Activated CD4-positive, alpha-beta memory T cell treated with anti-CD3 and anti-CD28 coated beads, Interleukin-2, amount 10 ng/mL, durations not matched to agents 7 days and 5 days (primary cell): Measurements from ENCODE around the gene TRRAP. TPM values are rescaled to one million over a fixed set of nuclear protein-coding genes. Genes with fewer than 3 reads are reported as not detected.

Source experiments
- CTCF ChIA-PET: fragments of 350-600 bp; sonication (Branson Sonifier 250); formaldehyde crosslinking; loops from one replicate; lab custom pipeline; 2021; ENCODE audit warnings: antibody characterized with exemption, inconsistent platforms; lab: Charles Lee
- POLR2A ChIA-PET: fragments of 350-600 bp; sonication (Branson Sonifier 250); formaldehyde crosslinking; loops from one replicate; lab custom pipeline; 2021; ENCODE audit warnings: antibody characterized with exemption; lab: Charles Lee
- DNase-seq: peaks from one replicate; pipeline ENCODE4 v3.0.0-alpha.2; 2020
- H3K27ac Mint-ChIP-seq: one replicate; pipeline ENCODE4 v1.8.0; 2021; ENCODE audit warnings: mild to moderate bottlenecking, mixed read lengths
- H3K27me3 Mint-ChIP-seq: one replicate; pipeline ENCODE4 v1.8.0; 2021; ENCODE audit warnings: mixed read lengths
- H3K36me3 Mint-ChIP-seq: one replicate; pipeline ENCODE4 v1.8.0; 2021; ENCODE audit warnings: low read depth, mixed read lengths
- H3K4me1 Mint-ChIP-seq: one replicate; pipeline ENCODE4 v1.8.0; 2021; ENCODE audit warnings: mixed read lengths
- H3K4me3 Mint-ChIP-seq: one replicate; pipeline ENCODE4 v1.8.0; 2021; ENCODE audit warnings: mild to moderate bottlenecking, mixed read lengths
- H3K9me3 Mint-ChIP-seq: one replicate; pipeline ENCODE4 v1.8.0; 2021; ENCODE audit warnings: mixed read lengths
- total RNA-seq, 2 experiments: library from RNA; stranded (reverse); gene quantifications; one replicate each; pipeline ENCODE4 v1.2.3, GENCODE V29; 2021

The TRRAP gene
- total RNA-seq, 2 experiments from 2014 or later, result 47.8 to 54.3 TPM

DNA sequence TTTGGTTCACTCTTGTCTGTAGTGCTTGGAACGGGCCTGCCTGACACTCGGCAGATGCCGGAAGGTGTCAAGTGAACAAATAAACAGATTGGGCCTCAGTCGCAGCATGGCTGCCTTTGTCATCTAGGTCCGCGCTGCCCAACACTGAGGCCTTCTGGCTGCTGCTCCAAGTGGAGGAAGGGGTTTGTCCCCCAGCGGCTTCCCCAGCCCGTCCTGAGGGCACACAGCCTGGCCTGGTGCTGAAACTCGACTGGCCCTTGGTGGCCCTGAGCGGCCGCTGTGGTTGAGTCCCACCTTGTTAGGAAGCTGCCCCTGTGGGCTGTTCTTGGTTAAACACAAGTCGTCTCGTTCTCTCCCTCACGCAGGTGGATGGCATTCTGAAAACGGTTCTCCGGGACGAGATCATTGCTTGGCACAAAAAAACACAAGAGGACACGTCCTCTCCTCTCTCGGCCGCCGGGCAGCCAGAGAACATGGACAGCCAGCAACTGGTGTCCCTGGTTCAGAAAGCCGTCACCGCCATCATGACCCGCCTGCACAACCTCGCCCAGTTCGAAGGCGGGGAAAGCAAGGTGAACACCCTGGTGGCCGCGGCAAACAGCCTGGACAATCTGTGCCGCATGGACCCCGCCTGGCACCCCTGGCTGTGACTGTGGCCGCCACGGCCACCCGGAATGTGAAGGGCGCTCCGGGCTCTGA is 133.5 kb downstream of the TRRAP start:
- Mint-ChIP-seq H3K36me3 (peaks cover 75% of the 10 kb centered on the region), H3K27me3 (no peaks in the 10 kb centered on the region), H3K4me3 (no peak overlapping the region), H3K27ac (no peak overlapping the region), H3K4me1 (no peaks in the 10 kb centered on the region), H3K9me3 (no peaks in the 10 kb centered on the region)
- ChIA-PET POLR2A (no interaction called here), CTCF (no interaction called here)
- no peak for DNase-seq

DNA sequence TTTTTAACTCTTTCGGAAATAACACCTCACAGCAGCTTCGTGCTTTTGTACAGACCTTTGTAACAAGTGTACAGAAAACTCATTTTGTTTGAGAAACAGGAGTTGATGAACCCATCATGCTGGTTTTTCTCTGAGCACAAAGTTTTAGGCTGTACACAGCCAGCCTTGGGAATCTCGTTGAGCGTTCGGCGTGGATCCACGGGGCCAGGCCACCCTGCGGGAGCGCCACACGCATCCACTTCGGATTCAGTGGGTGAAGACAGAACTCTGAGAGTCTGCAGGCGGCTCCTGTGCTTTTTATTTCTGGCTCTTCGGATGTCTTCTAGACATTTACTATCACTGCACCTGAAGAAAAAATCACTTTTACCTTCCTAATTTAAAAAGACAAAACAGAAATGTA is 134.4 kb downstream of the TRRAP start:
- DNase-seq, result no peak
- Mint-ChIP-seq H3K36me3 (peaks cover 74% of the 10 kb centered on the region), H3K9me3 (no peaks in the 10 kb centered on the region), H3K27me3 (no peaks in the 10 kb centered on the region), H3K4me3 (no peak overlapping the region), H3K4me1 (no peaks in the 10 kb centered on the region), H3K27ac (no peak overlapping the region)
- ChIA-PET POLR2A (no interaction called here), CTCF (no interaction called here)

DNA sequence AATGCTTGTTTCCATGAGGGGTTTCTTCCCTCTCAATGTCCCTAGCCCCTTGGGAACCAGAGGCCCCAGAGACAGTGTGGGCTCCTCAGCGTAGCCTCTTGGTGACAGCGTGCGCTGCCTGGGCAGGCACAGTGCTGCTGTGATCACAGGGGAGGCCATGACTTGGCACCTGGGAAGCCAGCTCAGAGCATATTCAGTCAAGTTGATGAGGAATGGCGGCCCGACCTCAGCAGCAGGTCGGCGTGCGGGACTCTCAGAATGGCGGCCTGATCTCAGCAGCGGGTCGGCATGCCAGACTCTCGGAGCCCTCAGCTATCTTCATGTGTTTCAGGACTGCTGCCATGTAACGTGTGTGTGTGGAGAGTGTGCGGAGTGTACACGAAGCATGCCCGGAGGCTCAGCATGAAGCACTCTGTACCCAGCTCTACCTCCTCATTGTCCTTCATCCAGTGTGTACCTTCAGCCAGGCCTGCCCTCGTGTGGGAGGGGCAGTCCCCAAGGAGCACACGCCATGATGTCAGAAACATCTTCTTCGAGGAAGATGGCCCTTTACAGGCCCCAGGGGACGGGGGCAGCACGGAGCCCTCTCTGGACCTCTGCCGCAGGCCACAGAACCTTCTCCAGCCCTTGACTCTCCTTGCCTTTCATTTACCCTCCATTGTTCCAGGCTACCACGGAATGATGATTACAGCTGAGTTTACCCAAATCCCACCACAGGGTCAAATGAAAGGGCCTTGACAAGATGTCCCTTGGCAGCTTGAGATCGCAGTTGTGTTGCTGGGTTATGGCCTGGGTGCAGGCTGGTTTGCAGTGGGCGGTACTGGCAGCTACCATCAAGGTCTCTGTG is 135.2 kb downstream of the TRRAP start:
- Mint-ChIP-seq H3K9me3 (no peaks in the 10 kb centered on the region), H3K27me3 (no peaks in the 10 kb centered on the region), H3K27ac (no peak overlapping the region), H3K4me3 (no peak overlapping the region), H3K4me1 (no peaks in the 10 kb centered on the region), H3K36me3 (peaks cover 76% of the 10 kb centered on the region)
- ChIA-PET CTCF (interaction anchor here (0.9 kb wide), 1 partner anchor 24 kb away, joined by 3 read pairs; no protein-coding TSS in a partner anchor), POLR2A (interaction anchor here (1.3 kb wide), 1 partner anchor 22 kb away, joined by 4 read pairs; no protein-coding TSS in a partner anchor)
- no peak for DNase-seq

DNA sequence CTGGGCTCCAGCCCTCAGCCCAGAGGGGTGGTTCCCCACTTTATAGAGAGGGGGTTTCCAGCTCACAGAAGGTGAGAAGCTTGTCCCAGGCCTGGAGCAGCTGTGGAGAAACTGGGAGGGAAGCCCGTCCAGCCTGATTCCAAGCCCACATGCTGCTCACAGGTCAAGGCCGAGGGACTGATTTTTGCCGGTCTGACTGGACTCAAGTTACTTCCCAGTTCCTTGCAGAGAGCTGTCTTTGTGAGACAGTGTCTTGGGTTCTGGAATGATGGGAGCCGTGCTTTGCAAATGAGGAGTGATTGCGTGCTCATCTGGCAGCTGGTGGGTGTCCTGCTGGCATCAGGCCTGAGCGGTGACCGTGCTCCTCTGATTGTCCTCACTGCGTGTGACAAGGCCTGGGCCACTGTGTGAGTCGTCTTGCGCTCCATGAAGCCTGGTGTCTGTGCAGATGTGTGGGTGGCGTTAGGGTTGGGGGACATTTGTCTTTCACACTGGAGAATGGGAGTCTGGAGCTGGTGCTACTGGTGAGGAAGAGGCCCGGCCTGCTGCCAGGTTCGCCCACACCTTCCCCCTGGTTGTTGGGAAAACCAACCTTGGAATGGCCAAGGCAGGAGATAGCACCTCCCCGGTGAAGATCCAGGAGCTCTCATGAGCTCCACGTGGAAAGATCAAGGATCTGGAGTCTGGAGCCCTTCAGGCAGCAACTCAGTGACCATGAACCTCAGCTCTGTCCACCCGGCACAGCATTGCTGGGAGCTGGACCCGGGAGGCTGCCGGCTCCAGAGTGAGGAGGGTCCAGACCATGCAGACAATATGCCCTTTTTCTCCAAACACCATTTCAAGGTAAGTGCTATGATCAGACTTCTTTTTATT is 136.0 kb downstream of the TRRAP start:
- H3K9me3 Mint-ChIP-seq, result no peaks in the 10 kb centered on the region
- H3K36me3 Mint-ChIP-seq, result peaks cover 80% of the 10 kb centered on the region
- H3K4me3 Mint-ChIP-seq, result no peak overlapping the region
- no peaks in the 10 kb centered on the region for H3K27me3 Mint-ChIP-seq
- CTCF ChIA-PET, result interaction anchor here (0.6 to 0.9 kb wide), 2 partner anchors 23 to 43 kb away, joined by 3 read pairs; no protein-coding TSS in a partner anchor
- POLR2A ChIA-PET, result interaction anchor here (1.3 kb wide), 1 partner anchor 21 kb away, joined by 4 read pairs; no protein-coding TSS in a partner anchor
- no peaks in the 10 kb centered on the region for H3K4me1 Mint-ChIP-seq
- no peak for DNase-seq
- H3K27ac Mint-ChIP-seq, result no peak overlapping the region

DNA sequence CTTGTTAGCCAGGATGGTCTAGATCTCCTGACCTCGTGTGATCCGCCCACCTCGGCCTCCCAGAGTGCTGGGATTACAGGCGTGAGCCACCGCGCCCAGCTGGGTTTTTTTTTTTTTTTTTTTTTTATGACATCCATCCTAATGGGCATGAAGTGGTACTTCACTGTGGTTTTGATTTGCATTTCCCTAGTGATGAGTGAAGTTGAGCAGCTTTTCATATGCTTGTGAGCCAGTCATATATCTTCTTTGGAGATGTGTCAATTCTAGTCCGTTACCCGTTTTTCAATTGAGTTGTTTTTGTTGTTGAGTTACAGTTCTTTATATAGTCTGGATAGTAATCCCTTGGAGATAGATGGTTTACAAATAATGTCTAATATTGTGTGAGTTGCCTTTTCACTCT is 137.9 kb downstream of the TRRAP start:
- Mint-ChIP-seq H3K36me3 (peaks cover 79% of the 10 kb centered on the region), H3K9me3 (no peaks in the 10 kb centered on the region), H3K4me3 (no peak overlapping the region), H3K27me3 (no peaks in the 10 kb centered on the region), H3K27ac (no peak overlapping the region), H3K4me1 (no peaks in the 10 kb centered on the region)
- CTCF ChIA-PET, result interaction anchor here (2.0 kb wide), 1 partner anchor 9 kb away, joined by 4 read pairs; no protein-coding TSS in a partner anchor
- POLR2A ChIA-PET, result interaction anchor here (1.0 kb wide), 1 partner anchor 11 kb away, joined by 3 read pairs; no protein-coding TSS in a partner anchor
- DNase-seq, result no peak

DNA sequence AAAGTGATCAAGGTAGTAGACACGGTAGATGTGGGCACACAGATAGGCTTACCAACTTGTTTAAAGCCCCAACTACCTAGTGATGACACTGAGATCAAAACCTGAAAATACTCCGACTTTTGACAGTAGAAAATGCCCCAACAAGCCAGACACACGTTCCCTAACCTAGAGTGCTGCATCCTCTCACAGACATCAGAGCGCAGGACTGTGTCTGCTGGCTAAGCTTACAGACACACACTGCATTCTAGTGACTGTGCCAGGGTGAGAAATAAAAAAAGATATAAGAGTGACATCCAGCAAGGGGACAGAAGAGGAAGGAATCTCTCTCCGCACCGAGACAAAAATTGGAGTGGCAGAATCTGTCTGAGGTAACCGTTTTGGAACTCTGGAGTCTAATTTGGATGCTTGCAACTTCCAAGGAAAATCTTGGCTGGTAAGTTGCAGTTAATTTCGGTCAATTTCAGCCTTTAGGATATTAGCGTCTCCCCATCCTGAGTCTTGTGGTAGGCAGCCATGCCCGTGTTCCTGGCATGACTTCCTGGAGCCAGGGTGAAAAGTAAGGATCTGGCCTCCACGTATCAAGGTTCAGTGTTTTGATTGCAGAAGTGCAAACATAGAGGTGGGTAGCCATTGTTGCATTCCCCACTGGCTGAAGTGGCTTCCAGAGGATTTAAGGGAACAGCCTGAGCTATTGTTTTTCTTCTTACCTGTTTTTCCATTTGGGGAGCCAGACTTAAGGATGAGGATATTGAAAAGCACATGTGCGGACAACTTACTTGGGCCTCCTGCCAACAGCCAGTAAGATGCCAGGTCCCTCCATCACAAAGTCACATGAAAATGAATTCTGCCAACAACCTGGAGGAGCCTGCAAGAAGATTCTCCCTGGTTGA is 141.4 kb downstream of the TRRAP start:
- H3K9me3 Mint-ChIP-seq, result no peaks in the 10 kb centered on the region
- no peaks in the 10 kb centered on the region for H3K27me3 Mint-ChIP-seq
- H3K27ac Mint-ChIP-seq, result no peak overlapping the region
- POLR2A ChIA-PET, result no interaction called here
- H3K36me3 Mint-ChIP-seq, result peaks cover 55% of the 10 kb centered on the region
- no peak overlapping the region for H3K4me3 Mint-ChIP-seq
- H3K4me1 Mint-ChIP-seq, result no peaks in the 10 kb centered on the region
- CTCF ChIA-PET, result no interaction called here
- DNase-seq, result no peak

DNA sequence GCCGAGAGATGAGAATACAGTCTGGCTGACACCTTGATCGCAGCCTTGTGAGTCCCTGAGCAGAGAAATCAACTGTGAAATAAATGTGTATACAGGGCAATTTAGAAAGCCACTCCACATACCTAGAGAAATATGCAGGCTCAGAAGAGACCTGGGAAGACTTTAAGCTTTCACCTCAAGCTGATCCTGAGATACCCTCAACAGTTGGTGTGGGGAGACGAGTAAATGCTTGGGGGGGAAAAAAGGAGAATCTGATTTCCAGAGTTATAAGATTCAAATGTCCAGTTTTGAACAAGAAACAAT is 142.0 kb downstream of the TRRAP start:
- Mint-ChIP-seq H3K27me3 (no peaks in the 10 kb centered on the region), H3K36me3 (peaks cover 49% of the 10 kb centered on the region), H3K27ac (no peak overlapping the region), H3K9me3 (no peaks in the 10 kb centered on the region), H3K4me1 (no peaks in the 10 kb centered on the region), H3K4me3 (no peak overlapping the region)
- CTCF ChIA-PET, result no interaction called here
- POLR2A ChIA-PET, result no interaction called here
- DNase-seq, result no peak

DNA sequence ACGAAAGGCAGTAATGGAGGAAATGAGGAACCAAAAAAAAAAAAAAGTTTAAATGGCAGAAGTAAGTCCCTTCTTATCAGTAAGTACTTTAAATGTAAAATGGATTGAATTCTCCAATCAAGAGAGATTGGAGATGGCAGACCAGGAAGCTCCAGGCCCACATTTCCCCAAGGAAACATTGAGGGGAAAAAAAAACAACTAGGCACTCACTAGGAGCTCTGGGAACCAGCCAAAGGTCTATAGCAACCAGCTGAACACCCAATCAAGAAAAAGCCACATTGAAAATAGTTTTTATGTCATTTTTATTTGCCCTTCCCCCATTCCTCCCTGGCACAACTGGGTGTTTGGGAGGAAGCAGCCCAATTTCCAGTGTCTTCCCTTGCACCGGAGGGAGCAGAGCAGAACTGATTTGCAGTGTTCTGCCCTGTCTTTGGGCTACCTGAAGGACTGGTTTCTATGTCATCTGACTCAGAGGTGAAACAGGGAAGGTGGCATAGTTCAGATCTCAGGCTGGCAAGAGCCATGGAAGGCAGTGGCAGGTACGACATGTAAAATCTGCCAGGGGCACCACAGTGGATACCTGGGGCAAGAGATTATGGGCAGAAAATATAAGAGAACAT is 143.7 kb downstream of the TRRAP start:
- Mint-ChIP-seq H3K36me3 (peaks cover 34% of the 10 kb centered on the region), H3K27me3 (no peaks in the 10 kb centered on the region), H3K9me3 (no peaks in the 10 kb centered on the region), H3K4me1 (no peaks in the 10 kb centered on the region), H3K27ac (no peak overlapping the region), H3K4me3 (no peak overlapping the region)
- no peak for DNase-seq
- ChIA-PET CTCF (no interaction called here), POLR2A (no interaction called here)

DNA sequence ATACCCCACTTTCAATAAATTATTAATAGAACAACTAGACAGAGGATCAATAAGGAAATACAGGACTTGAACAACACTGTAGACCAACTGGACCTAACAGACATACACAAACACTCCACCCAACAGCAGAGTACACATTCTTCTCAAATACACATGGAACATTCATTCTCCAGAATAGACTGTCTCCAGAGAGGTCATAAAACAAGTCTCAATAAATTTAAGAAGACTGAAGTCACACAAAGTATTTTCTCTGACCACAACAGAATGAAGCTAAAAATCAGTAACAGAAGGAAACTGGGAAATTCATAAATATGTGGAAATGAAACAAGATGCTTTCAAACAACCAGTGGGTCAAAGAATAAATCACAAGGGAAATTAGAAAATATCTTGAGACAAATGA is 145.7 kb downstream of the TRRAP start:
- DNase-seq, result no peak
- H3K36me3 Mint-ChIP-seq, result peaks cover 40% of the 10 kb centered on the region
- ChIA-PET CTCF (no interaction called here), POLR2A (no interaction called here)
- no peaks in the 10 kb centered on the region for H3K9me3 Mint-ChIP-seq
- no peak overlapping the region for H3K27ac Mint-ChIP-seq
- H3K27me3 Mint-ChIP-seq, result no peaks in the 10 kb centered on the region
- no peak overlapping the region for H3K4me3 Mint-ChIP-seq
- H3K4me1 Mint-ChIP-seq, result peaks cover 1% of the 10 kb centered on the region

DNA sequence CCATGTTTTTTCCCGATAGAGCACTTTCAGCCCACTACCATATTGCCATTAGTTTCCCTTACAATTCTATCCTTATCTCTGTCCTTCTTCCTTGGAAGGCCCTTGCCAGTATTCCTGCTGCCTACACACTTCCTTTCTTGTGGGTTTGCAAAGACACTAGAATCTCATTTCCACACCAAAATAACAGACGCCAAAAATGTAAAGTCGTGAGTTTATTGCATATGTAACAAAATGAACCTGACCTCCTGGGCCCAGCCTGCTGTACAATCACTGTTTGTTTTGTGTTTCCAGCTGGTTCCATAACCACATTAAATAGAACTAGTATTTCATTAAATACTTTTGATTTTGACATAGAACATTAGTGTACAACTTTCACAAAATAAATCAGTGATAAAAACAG is 148.9 kb downstream of the TRRAP start:
- peaks cover 1% of the 10 kb centered on the region for H3K4me1 Mint-ChIP-seq
- DNase-seq, result no peak
- CTCF ChIA-PET, result no interaction called here
- no peaks in the 10 kb centered on the region for H3K27me3 Mint-ChIP-seq
- H3K9me3 Mint-ChIP-seq, result no peaks in the 10 kb centered on the region
- no peak overlapping the region for H3K4me3 Mint-ChIP-seq
- H3K27ac Mint-ChIP-seq, result no peak overlapping the region
- POLR2A ChIA-PET, result no interaction called here
- peaks cover 43% of the 10 kb centered on the region for H3K36me3 Mint-ChIP-seq

DNA sequence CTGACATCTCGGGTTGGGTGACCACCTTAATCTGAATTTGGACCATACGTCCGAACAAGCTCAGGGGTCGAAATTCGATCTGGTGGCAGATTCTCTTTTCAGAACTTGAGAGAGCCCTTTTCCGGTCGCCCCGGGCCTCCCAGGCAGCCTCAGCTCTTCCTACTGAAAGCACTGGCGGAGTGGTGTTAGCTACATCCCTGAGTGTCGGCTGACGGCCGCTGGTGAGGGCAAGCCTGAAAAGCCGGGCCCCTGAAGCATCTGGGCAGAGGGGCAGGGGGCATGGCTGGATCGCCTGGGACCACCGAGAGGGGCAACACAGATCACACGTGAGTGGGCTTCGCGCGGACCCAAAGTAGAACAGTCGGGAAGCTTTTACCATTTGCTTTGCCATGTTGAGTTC is 149.5 kb downstream of the TRRAP start:
- DNase-seq, result no peak
- Mint-ChIP-seq H3K27ac (no peak overlapping the region), H3K4me1 (peaks cover 1% of the 10 kb centered on the region), H3K4me3 (no peak overlapping the region), H3K27me3 (no peaks in the 10 kb centered on the region), H3K36me3 (peaks cover 46% of the 10 kb centered on the region), H3K9me3 (no peaks in the 10 kb centered on the region)
- ChIA-PET CTCF (no interaction called here), POLR2A (no interaction called here)
